HG03469 (cell line): ENCODE results near the gene LILRA6.
"Not testable (repeated sequence)": the region's sequence is repeated elsewhere in the genome, so short reads cannot be mapped to it uniquely, and the experiment has no call there.

Experiments used
- ATAC-seq: cut with Tn5 transposase; IDR thresholded peaks from one replicate; pipeline ENCODE4 v1.9.1; 2021; ENCODE audit warnings: mild to moderate bottlenecking, moderate library complexity, moderate number of reproducible peaks; ENCODE audit not compliant: unreplicated experiment

The LILRA6 gene

DNA sequence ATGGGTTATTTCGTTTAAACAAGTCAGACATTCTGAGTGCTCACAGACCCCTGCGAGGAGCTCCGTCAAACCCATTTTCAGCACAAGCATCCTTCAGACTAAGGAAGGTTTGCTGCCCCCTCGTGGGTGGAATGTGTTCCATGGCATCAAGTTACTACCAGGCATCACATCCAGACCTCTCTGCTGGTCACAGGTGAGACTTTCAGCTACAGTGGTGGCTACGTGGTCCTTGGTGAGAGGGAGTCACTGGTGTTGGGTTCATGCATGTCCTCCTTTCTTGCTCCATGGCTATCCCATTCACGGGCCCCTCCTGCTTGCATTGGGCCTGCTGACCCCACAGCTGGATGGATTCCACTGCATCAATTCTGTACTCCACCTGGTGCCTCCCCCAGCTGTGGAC, 23.5 kb upstream of the LILRA6 start:
- no peak for ATAC-seq

DNA sequence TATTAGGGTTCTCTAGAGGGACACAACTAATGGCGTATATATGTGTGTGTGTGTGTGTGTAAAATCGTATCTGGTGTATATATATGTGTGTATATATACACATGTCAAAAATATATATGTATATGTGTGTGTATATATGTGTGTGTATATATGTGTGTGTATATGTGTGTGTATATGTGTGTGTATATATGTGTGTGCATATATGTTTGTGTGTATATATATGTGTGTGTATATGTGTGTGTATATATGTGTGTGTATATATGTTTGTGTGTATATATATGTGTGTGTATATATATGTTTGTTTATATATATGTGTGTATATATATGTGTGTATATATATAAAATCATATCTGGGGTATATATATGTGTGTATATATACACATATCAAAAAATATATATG, 19.9 kb upstream of the LILRA6 start:
- no peak for ATAC-seq

DNA sequence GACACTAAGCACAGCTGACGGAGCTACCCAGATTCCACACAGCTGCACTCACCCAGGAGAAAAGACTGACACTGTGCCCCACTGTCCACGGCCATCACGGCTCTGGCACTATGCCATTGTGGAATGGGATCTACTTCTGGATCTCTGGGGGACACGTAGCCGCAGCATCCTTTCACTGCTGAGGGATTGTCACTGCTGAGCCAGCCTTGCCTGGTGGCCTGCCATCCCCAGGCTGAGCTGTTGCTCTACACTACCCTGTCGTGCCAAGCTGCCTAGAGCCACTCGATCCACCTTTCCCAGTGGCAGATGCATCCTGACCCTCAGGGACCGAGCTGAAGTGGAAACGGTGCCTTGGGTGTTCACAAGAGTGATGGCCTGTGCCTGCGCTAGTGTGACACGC, 19.5 kb upstream of the LILRA6 start:
- ATAC-seq, result no peak

DNA sequence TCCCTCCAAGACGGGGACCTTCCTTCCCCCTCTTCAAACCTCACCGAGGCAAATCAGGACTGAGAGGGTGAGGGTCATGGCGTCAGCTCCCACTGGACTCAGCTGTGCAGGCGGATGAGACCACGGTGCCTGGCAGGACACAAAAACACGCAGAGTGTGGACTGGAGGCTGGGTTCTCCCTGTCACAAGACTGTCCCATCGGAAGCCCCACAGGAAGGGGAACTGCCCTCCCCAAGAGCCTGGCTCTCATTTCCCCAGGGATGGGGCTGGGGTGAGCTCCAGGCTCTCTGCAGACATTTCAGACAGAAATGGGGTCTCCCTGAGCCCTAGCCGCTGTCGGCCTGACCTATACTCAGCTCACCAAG, 14.5 kb upstream of the LILRA6 start, which contains the start of gene LILRB5:
Gene LILRB5 (minus strand): TSS at position 158 of the 365 bp plus-strand sequence. CDS start 80 bp downstream, at position 78.
- ATAC-seq, result no peak

DNA sequence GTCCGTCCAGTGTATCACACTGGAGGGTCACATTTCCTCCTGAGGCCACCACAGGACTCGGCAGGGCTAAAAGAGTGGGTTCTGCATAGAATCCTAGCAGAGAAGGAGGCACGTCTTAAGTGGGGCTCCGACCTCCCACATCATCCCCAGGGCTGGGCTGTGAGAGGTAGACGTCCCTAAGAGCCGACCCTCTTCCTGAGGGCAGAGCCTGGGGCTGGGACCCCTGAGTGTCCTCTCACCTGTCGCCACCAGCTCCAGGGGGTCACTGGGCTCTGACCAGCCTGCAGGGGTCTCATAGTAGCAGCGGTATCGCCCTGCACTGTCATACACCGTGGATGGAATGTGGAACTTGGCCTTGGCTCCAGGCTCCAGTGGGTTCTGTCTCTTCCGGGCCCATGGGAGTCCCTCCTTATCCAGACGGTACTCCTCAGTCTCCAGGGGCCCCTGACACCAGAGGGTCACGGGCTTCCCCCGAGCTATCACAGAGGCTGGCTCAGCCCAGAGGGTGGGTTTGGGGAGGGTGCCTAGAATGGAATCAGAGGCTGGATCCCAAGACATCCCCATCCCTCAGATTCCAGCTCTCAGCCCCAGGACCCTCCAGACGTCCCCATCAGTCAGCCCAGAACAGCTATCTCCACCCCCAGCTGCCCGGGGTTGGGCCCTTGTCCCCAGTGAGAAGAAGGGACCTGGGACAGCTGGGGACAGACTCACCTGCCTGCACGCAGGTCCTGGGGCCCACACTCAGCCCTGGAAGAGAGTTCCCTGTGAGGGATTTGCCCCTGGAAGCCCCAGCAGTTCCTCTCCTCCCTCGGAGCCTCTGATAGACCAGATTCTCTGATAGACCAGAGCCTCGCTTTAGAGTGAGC, 13.9 kb upstream of the LILRA6 start:
- no peak for ATAC-seq

DNA sequence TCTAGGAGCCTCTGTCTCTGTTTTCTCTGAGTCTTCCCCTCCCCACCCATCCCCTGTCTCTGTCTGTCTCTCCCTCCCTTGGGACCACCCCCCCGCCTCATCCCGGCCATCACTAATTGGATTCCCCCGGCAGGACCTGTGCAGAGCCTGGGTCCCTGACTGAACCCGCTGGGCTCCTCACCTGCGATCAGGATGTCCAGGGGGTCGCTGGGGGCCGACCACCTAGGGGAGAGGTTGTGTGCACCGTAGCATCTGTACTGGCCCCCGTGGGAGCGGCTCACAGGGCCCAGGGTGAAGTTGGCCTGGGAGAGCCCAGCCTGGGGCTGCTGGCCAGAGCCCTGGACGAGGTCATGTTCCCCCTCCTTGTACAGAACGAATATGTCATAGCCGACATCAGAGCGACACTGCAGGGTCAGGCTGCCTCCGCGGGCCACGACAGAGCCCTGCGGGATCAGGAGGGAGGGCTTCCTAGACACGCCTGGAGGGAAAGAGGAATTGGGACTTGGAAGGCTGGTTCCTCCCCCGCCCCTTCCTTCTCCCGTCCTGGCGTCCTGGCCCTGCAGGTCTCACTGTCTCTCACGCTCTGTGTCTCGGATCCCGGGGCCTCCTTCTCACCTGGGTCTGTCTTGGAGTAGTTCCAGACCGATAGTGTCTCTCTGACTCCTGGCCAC, 12.7 kb upstream of the LILRA6 start:
- no peak for ATAC-seq

DNA sequence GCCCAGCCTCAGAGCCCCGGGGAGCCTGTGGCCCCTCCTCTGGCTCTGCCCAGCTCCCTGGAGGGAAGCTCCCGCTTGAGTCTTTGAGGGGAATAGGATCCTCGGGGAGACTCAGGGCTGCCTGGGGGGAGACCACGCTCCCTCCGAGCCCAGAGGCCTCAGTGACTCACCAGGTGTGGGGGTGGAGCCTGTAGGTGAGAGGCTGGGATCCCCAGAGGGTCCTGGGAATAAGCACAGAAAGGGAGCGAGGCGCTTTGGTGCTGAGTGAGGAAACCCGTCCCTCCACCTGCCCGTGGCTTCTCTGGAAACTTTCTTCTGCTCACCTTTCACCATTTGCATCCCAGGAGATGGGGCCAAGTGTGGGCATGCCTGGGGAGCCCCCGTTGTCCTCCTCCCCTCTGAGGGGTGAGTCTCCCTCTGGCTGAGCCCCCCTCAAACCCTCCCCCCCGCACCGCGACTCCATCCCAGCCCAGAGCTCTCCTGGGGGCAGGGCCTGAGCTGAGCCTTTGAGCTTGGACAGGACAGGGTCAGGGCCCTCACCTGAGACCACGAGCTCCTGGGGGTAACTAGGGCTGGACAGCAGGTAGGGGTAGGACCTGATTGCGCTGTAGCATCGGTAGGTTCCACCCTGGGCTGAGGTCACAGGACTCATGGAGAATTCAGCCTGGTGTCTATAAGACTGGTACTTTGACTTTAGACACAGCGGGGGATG, 11.8 kb upstream of the LILRA6 start:
- ATAC-seq, result no peak

DNA sequence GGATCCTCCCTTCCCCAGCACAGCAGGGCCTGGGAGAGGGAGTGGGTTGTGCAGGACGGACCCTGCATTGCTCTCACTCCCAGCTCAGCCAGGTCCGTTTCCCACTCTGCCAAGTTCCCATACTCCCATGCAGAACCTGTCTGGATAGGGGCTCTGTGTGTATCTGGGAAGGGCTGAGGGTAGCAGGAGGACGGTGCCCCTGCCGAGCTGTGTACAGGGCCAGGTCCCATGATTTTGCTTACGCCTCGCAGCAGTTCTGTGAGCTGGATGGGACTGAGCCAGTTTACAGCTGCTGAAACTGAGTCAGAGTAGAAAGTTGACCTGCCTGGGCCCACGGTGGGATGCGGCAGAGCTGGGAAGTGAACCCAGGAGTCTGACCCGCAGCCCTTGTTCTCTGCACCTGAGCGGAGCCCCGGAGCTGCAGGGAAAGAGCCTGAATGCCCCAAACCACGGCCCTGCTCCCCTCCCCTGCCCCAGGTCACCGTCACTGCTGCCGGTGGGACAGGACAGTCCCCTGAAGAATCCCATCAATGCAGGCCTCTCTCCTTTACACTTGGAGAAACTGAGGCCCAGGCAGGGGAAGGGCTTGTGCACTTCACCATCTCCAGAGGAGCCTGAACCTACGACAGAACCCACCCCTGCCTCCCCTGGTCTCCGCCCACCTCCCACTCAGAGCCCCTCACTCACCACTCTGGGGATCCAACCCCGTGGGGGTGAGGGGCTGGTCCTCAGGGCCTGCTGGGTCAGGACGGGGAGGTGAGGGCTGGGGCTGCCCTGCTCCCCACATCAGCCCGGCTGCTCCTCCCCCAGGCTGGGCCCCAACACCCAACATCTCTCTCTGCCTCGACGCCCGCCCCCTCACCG, 11.0 kb upstream of the LILRA6 start:
- ATAC-seq, result no peak

DNA sequence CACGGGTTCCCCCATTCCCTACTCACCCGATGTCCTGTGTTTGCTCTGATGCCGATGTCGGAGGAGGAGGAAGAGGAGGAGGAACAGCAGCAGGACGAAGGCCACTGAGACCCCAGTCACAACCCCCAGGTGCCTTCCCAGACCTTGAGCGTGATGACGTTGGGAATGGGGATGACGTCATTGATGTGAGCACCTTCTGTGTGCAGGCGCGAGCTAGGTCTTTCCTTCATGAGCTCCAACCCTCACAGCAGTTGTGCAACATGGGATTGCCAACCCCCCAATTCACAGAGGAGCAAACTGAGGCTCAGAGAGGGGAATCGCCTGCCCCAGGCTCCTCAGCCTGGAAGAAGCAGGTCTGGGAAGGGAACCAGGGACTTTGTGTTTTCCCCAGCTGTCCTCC, 10.3 kb upstream of the LILRA6 start:
- ATAC-seq, result no peak

DNA sequence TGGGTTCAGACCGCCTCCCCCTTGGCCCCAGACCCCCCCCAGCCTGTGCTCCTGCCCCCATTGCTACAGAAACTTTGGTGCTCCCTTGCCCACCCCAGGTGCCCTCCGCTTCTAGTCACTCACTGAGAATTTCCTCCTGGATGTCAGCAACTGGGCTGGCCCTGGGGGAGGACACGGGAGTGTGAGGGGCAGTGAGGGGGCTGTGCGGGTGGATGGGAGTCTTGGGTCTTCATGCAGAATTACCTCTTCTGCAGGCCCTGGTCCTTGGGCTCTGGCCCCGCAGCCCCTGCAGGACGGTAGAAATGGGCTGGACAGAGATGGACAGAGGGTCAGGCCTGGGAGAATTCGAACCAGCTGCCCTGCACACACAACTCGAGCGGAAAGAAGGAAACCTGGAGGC, 9.7 kb upstream of the LILRA6 start:
- ATAC-seq, result no peak

DNA sequence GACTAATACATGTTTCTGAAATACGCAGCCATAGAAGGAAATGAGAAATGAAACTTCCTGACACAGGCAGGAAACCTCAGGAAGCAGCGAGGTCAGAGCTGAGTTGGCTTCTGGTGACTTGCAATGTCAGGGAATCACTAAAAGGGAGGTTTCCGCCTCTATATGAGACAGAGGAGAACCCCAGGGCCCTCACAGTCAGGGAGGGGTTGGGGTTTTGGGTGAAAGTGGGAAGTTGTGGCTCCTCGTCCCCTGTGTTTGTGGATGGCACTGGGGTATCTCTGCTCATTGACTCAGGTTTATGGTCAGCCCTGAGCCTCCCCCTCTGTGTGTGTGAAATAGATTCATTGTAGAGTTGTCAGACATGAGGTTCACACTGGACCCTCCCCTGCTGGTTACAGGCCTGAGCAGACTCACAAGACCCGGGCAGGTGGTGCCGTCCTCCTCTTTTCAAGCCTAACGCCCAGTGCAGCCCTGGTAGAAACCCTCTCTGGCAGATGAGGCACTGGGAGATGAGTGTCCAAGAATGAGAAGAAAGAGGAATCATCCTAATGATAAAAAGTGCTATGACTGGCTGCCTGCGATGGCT, 5.5 kb upstream of the LILRA6 start:
- no peak for ATAC-seq

DNA sequence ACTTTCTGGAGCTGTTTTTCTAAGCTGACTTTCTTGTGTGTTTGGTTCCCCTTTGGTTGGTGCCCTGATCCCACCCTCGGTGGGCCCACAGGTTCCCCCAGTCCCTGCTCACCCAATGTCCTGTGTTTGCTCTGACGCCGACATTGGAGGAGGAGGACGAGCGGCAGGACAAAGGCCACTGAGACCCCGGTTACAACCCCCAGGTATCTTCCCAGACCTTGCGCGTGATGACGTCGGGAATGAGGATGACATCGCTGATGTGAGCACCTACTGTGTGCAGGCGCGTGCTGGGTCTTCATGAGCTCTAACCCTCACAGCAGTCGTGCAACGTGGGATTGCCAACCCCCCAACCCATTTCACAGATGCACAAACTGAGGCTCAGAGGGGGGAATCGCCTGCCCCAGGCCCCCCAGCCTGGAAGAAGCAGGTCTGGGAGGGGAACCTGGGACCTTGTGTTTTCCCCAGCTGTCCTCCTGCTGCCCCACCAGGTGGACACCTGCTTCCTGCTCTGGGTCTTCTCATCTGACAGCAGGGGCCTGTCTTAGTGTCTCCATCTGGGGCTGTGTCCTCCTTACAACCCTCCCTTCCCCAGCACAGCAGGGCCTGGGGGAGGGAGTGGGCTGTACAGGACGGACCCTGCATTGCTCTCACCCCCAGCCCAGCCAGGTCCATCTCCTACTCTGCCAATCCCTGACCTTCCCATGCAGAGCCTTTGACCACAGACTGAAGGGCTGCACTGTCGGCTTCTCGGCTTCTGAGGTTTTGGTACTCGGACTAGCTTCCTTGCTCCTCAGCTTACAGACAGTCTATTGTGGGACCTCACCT, 4.7 kb upstream of the LILRA6 start:
- ATAC-seq, result no peak

DNA sequence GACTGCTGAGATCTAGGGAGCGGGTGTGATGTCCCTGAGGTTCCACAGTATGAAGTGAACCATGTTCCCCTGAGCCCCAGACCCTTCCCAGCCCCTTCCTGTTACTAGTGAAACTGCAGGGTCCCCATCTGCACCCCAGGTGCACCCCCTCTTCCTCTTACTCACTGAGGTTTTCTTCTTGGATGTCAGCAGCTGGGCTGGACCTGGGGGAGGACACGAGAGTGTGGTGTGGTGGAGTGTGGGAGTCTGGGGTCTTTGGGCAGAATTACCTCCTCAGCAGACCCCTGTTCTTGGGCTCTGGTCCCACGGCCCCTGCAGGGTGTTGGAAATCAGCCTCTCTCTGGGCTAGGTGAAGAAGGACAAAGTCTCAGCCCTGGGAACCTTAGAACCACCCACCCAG, 3.3 kb upstream of the LILRA6 start:
- no peak for ATAC-seq

DNA sequence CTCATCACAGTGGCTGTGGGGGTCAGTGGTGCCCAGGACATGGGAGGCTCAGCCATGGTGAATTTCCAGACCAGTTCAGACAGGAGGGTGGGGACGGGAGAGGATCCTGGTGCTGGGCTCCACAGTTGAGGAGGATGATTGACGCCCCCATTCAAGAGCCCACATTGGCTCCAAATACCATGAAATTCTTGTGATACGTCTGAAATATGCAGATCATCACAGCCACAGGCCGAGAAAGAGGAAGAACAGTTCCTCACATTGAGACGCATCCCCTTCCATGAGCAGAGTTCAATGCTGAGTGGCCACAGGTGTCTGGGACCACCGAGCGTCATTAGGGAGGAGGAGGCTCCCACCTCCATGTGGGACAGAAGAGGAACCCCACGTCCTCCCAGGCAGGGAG, 1.2 kb upstream of the LILRA6 start:
- not testable (repeated sequence) for ATAC-seq

DNA sequence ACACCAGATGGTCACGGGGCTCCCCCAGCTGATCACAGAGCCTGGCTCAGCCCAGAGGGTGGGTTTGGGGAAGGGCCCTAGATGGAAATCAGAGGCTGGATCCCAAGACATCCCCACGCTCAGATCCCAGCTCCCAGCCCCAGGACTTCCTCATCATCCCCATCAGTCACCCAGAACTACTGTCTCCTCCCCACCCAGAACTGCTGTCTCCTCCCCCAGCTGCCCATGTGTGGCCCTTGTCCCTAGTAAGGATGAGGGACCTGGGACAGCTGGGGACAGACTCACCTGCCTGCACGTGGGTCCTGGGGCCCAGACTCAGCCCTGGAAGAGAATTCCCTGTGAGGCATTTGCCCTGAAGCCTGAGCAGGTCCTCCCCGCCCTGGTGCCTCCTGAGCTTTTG, 356 bp downstream of the LILRA6 start:
- ATAC-seq, result not testable (repeated sequence)

DNA sequence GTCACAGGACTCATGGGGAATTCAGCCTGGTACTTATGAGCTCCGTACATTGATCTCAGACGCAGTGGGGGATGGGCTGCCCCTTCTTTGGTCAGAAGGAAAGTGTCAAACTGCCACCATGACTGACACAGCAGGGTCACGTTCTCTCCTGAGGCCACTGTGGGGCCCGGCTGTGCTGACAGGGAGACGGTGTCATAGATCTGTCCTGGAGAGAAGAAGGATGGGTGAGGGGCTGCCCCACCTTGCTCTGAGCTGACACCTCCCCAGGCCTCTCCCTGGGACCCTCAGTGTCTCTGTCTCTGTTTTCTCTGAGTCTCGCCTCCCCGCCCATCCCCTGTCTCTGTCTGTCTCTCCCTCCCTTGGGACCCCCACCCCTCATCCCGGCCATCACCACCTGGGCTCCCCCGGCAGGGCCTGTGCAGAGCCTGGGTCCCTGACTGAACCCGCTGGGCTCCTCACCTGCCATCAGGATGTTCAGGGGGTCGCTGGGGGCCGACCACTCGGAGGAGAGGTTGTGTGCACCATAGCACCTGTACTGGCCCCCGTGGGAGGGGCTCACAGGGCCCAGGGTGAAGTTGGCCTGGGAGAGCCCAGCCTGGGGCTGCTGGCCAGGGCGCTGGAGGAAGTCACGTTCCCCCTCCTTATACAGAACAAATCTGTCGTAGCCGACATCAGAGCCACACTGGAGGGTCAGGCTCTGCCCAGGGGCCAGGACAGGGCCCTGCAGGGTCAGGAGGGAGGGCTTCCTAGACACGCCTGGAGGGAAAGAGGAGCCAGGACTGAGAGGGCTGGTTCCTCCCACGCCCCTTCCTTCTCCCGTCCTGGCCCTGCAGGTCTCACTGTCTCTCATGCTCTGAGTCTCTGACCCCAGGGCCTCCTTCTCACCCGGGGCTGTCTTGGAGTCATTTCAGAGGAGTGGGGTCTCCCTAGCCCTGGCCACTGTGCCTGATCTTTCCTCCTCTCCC, 1.9 kb downstream of the LILRA6 start:
- ATAC-seq, result not testable (repeated sequence)

DNA sequence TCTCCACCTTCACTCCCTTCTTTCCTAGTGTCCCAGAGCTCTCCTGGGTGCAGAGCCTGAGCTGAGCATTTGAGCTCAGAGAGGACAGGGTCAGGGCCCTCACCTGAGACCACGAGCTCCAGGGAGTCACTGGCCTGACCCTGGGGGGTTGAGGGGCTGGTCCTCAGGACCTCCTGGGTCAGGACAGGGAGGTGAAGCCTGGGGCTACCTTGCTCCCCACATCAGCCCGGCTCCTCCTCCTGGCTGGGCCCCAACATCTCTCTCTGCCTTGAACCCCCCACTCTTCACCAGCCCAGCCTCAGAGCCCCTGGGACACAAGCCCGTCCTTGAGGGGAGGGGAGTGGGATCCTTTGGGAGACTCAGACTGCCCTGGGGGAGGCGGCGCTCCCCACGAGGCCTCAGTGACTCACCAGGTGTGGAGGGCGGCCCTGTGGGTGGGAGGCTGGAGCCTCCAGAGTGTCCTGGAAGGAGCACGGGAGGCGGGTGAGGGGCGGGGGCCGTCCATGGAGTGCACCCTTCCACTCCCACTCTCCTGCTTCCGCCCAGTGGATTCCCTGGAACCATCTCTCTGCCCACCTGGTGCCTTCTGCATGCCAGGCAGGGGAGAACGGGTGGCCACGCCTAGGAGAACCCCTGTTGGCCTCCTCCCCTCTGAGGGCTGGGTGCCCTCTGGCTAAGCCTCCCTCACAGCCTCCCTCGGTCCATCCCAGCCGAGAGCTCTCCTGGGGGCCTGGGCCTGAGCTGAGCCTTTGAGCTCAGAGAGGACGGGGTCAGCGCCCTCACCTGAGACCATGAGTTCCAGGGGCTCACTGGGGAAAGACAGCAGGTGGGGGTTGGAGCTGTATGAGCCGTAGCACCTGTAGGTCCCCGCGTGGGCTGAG, 2.9 kb downstream of the LILRA6 start:
- not testable (repeated sequence) for ATAC-seq
